SH-SY5Y (cell line): Measurements from ENCODE around the gene PXDC1.

Experiments
- GATA2 ChIP-seq: IDR thresholded peaks from 2 replicates; pipeline ENCODE4 v1.6.1; 2011; ENCODE audit warnings: mild to moderate bottlenecking, low read depth, low read length
- GATA3 ChIP-seq: IDR thresholded peaks from 2 replicates; pipeline ENCODE4 v1.6.1; 2011; ENCODE audit warnings: low read depth, mild to moderate bottlenecking, low read length, moderate library complexity

The PXDC1 gene

GRCh38 chr6:3751077-3751729 is at the start of gene PXDC1:
PXDC1 (minus strand) TSS chr6:3751713; CDS start chr6:3751531, 182 bp downstream.
- TF ChIP-seq GATA3 (no peak), GATA2 (no peak)

GRCh38 chr6:3800850-3801591 is 49.5 kb upstream of the PXDC1 start:
- TF ChIP-seq GATA3 = no peak
- TF ChIP-seq GATA2 = no peak

GRCh38 chr6:3799719-3800118 is 48.2 kb upstream of the PXDC1 start:
- no peak for TF ChIP-seq GATA2
- no peak for TF ChIP-seq GATA3

GRCh38 chr6:3798055-3798919 is 46.8 kb upstream of the PXDC1 start:
- TF ChIP-seq GATA3 = no peak
- no peak for TF ChIP-seq GATA2

GRCh38 chr6:3797231-3798054 is 45.9 kb upstream of the PXDC1 start:
- no peak for TF ChIP-seq GATA3
- no peak for TF ChIP-seq GATA2

- TF ChIP-seq GATA3 (no peak), GATA2 (no peak)
Observed at GRCh38 chr6:3796719-3797041, 45.2 kb upstream of the PXDC1 start.

GRCh38 chr6:3795836-3796718 is 44.6 kb upstream of the PXDC1 start:
- TF ChIP-seq GATA2 = no peak
- TF ChIP-seq GATA3 = no peak

- TF ChIP-seq GATA3 (no peak), GATA2 (no peak)
Observed at GRCh38 chr6:3794092-3794491, 42.6 kb upstream of the PXDC1 start.

- TF ChIP-seq GATA3 = no peak
- TF ChIP-seq GATA2 = no peak
Observed at GRCh38 chr6:3793545-3793944, 42.0 kb upstream of the PXDC1 start.

- TF ChIP-seq GATA3 (no peak), GATA2 (no peak)
Observed at GRCh38 chr6:3791526-3792203, 40.2 kb upstream of the PXDC1 start.

GRCh38 chr6:3789896-3790558 is 38.5 kb upstream of the PXDC1 start:
- TF ChIP-seq GATA2 (no peak), GATA3 (no peak)
